Measurements from ENCODE around the gene KMT2D.

DNA sequence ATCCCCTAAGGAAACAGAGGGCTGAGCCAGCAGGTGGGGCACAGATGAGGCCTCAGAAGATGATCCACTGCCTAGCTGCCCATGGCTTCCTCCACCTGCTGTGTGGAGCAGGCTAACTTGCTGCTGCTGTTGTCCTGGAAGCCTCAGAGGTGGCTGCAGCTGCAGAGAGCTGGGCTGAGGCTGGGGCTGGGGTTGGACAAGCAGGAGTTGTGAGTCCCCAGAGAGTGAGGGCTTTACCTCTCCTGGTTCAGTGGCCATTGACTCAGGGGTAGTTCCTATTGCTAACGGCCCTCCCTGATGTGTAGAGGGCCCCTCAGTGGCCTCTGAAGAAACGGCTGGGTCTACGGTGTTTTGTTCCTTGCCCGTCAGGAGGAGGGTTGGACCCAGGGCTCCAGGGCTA is 28.3 kb downstream of the KMT2D start:
- TF ChIP-seq ZBTB11 (CRISPR knock-in tag; IDR thresholded peaks at IDR 0.05) (no peak), POLR2AphosphoS5 (IDR thresholded peaks at IDR 0.05; ENCODE audit: low read length) (no peak), CBX3 (IDR thresholded peaks at IDR 0.05; ENCODE audit: borderline replicate concordance, low read depth) (no peak), BRCA1 (IDR thresholded peaks at IDR 0.05; ENCODE audit: low read depth, low read length) (no peak), ESRRA (IDR thresholded peaks at IDR 0.05; ENCODE audit: low read length) (no peak), NFXL1 (IDR thresholded peaks at IDR 0.05; ENCODE audit: borderline replicate concordance) (no peak), POLR2A (IDR thresholded peaks at IDR 0.05; ENCODE audit: low read depth, low read length) (no peak), FOXK2 (IDR thresholded peaks at IDR 0.05) (no peak)
- TF ChIP-seq, protein P1, sequence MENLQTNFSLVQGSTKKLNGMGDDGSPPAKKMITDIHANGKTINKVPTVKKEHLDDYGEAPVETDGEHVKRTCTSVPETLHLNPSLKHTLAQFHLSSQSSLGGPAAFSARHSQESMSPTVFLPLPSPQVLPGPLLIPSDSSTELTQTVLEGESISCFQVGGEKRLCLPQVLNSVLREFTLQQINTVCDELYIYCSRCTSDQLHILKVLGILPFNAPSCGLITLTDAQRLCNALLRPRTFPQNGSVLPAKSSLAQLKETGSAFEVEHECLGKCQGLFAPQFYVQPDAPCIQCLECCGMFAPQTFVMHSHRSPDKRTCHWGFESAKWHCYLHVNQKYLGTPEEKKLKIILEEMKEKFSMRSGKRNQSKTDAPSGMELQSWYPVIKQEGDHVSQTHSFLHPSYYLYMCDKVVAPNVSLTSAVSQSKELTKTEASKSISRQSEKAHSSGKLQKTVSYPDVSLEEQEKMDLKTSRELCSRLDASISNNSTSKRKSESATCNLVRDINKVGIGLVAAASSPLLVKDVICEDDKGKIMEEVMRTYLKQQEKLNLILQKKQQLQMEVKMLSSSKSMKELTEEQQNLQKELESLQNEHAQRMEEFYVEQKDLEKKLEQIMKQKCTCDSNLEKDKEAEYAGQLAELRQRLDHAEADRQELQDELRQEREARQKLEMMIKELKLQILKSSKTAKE (IDR thresholded peaks at IDR 0.05; ENCODE audit: low read depth, poor library complexity, severe bottlenecking) = no peak
- TF ChIP-seq, protein P2, sequence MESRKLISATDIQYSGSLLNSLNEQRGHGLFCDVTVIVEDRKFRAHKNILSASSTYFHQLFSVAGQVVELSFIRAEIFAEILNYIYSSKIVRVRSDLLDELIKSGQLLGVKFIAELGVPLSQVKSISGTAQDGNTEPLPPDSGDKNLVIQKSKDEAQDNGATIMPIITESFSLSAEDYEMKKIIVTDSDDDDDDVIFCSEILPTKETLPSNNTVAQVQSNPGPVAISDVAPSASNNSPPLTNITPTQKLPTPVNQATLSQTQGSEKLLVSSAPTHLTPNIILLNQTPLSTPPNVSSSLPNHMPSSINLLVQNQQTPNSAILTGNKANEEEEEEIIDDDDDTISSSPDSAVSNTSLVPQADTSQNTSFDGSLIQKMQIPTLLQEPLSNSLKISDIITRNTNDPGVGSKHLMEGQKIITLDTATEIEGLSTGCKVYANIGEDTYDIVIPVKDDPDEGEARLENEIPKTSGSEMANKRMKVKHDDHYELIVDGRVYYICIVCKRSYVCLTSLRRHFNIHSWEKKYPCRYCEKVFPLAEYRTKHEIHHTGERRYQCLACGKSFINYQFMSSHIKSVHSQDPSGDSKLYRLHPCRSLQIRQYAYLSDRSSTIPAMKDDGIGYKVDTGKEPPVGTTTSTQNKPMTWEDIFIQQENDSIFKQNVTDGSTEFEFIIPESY (IDR thresholded peaks at IDR 0.05) = no peak

All from GM12878 (cell line).